ENCODE results near the gene VNN1.

- TF ChIP-seq, protein P1, sequence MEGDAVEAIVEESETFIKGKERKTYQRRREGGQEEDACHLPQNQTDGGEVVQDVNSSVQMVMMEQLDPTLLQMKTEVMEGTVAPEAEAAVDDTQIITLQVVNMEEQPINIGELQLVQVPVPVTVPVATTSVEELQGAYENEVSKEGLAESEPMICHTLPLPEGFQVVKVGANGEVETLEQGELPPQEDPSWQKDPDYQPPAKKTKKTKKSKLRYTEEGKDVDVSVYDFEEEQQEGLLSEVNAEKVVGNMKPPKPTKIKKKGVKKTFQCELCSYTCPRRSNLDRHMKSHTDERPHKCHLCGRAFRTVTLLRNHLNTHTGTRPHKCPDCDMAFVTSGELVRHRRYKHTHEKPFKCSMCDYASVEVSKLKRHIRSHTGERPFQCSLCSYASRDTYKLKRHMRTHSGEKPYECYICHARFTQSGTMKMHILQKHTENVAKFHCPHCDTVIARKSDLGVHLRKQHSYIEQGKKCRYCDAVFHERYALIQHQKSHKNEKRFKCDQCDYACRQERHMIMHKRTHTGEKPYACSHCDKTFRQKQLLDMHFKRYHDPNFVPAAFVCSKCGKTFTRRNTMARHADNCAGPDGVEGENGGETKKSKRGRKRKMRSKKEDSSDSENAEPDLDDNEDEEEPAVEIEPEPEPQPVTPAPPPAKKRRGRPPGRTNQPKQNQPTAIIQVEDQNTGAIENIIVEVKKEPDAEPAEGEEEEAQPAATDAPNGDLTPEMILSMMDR (conservative IDR thresholded peaks at IDR 0.05): no peak
- no peak for TF ChIP-seq EZH2 (IDR thresholded peaks at IDR 0.05; ENCODE audit: low read depth)
These were observed 47.7 kb downstream of the VNN1 start for GRCh38 chr6:132666118-132666517.
